Right atrium auricular region (tissue), 2 donors: Measurements from ENCODE around the gene JAK3. TPM values are rescaled to one million over a fixed set of nuclear protein-coding genes. Genes with fewer than 3 reads are reported as not detected.
A peak's percentile ranks its signal among the peaks of the same experiment; 100 is the strongest.

Experiments
- DNase-seq: peaks from one replicate; pipeline ENCODE4 v3.0.0-alpha.2; 2019; ENCODE audit warnings: low spot score
- H3K27ac ChIP-seq, 2 donors: fragments of 200-600 bp; sonication (generic); 1 replicate in 1 of 2; 2 replicates in 1 of 2; pipeline ENCODE4 v1.5.1; 2016 to 2019
- H3K27me3 ChIP-seq, 2 donors: fragments of 200-600 bp; sonication (generic); one replicate each; pipeline versions ENCODE4 v1.5.1 to v1.6.0; 2017 to 2019
- H3K36me3 ChIP-seq: fragments of 200-600 bp; sonication (generic); one replicate; pipeline ENCODE4 v1.5.1; 2016
- H3K4me1 ChIP-seq, 2 donors: fragments of 200-600 bp; sonication (generic); one replicate each; pipeline versions ENCODE4 v1.5.1 to v1.6.0; 2017 to 2019
- H3K4me3 ChIP-seq, 2 donors: fragments of 200-600 bp; sonication (generic); 1 replicate in 1 of 2; 2 replicates in 1 of 2; pipeline ENCODE4 v1.5.1; 2017 to 2019; ENCODE audit warnings: mild to moderate bottlenecking in 1 of 2, moderate library complexity in 1 of 2
- H3K9me3 ChIP-seq, 2 donors: fragments of 200-600 bp; sonication (generic); one replicate each; pipeline ENCODE4 v1.5.1; 2019
- CTCF ChIP-seq, 2 donors: fragments of 200-600 bp; sonication (generic); IDR thresholded peaks; one replicate each; pipeline ENCODE4 v1.5.1; 2019; ENCODE audit warnings: antibody characterized with exemption in 2 of 2
- total RNA-seq, 2 donors: library from RNA; depleted of rRNA; stranded (reverse); fragments of >200 nt; gene quantifications; one replicate each; pipeline ENCODE4 v1.1.0, GENCODE V29; 2016

JAK3 gene
- total RNA-seq, 2 donors from 2014 or later: 0.93 to 4.0 TPM

DNA sequence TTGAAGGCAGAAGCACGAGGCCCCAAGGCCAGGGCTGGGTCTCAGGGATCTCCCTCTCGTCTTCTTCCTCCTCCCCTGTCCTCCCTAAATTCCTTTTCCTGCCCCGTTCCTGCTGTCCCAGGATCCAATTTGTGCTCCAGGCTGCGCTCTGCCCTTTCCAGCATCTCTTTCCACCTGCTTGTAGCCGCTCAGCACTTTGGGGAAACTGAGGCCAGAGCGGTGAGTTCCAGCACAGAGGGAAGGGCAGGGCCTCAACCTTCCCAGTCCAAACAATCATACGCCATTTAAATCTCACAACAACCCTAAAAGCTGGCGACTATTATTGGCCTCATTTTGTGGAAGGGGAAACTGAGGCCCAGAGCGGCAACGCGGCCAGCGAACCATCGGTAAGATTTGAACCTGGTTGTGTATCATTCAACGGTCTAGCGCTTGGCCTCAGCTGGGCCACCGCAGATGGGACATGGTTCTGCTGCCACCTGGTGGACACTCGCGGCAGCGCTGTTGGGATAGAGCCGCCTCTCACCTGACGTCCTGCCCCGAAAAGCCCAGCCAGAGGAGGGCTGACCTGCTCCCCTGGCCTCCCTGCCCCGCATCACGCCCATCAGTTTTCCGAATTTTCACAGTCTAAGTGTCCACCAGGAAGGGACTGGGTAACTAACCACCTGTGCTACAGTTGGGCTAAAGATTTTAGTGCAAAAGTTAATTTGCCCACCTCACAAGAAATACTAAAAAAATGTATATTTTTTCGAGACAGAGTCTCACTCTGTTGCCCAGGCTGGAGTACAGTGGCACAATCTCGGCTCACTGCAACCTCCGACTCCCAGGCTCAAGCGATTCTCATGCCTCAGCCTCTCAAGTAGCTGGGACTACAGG is 7.7 kb upstream of the JAK3 start:
- H3K4me1 ChIP-seq: peaks cover 0 to 9% of the 10 kb centered on the region in 2 donors
- peak; percentile 85 for DNase-seq
- H3K27ac ChIP-seq: no peak overlapping the region
- no peaks in the 10 kb centered on the region for H3K36me3 ChIP-seq
- no peaks in the 10 kb centered on the region for H3K27me3 ChIP-seq
- H3K4me3 ChIP-seq: no peak overlapping the region
- peak; percentile 96 to 98 for TF ChIP-seq CTCF (IDR thresholded peaks at IDR 0.05)
- H3K9me3 ChIP-seq: no peaks in the 10 kb centered on the region

DNA sequence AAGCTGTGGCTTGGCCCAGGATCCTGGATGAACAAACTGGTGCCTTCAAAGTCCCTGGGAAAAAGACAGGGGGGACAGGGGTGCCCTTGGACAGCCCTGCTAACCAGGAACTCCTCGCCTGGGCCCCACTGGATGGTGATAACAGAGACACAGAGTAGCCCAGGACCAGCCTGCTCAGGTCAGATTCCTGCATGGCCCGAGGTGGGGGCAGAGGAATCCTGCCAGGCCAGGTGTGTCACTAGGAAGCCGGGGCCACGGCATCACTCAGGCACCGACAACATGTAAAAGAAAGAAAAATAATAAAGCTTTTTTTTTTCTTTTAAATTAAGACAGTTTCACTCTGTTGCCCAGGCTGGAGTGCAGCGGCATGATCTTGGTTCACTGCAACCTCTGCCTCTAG is 6.3 kb upstream of the JAK3 start:
- H3K4me3 ChIP-seq: no peak overlapping the region
- H3K36me3 ChIP-seq: no peaks in the 10 kb centered on the region
- DNase-seq: no peak
- TF ChIP-seq CTCF (IDR thresholded peaks at IDR 0.05): no peak
- no peaks in the 10 kb centered on the region for H3K27me3 ChIP-seq
- no peak overlapping the region for H3K27ac ChIP-seq
- no peaks in the 10 kb centered on the region for H3K9me3 ChIP-seq
- H3K4me1 ChIP-seq: peaks cover 0 to under 1% of the 10 kb centered on the region in 2 donors

DNA sequence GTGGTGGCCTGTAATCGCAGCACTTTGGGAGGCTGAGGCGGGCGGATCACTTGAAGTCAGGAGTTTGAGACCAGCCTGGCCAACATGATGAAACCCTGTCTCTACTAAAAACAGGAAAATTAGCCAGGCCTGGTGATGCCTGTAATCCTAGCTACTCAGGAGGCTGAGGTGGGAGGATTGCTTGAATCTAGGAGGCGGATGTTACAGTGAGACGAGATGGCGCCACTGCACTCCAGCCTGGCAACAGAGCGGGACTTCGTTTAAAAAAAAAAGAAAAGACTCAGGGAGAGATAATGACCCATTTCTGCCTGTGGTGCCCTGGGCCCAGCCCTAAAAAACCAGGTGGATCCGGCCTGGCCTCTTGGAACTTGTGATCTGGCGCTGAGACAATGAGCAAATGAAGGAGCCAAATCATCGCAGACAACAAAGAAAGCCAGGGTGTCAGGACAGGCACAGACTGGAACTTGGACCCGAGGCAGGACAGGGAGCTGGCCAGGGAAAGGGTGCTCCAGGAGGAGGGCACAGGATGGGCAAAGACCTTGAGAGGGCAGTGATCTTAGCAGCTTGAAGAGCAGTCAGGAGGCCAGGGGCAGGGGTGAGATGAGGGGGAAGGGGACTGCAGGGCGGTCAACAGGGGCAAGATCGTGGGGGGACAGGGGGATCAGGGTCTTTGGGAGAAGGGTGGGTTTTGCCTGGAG is 962 bp upstream of the JAK3 start:
- Histone ChIP-seq H3K4me3 (no peak overlapping the region), H3K27me3 (no peaks in the 10 kb centered on the region), H3K9me3 (no peaks in the 10 kb centered on the region), H3K4me1 (peaks cover 0 to 10% of the 10 kb centered on the region in 2 donors), H3K36me3 (no peaks in the 10 kb centered on the region), H3K27ac (peak overlapping the region; percentile 30 to 76)
- no peak for DNase-seq
- TF ChIP-seq CTCF (IDR thresholded peaks at IDR 0.05): no peak

- H3K27me3 ChIP-seq: no peaks in the 10 kb centered on the region
- H3K4me1 ChIP-seq: peaks cover 0 to 24% of the 10 kb centered on the region in 2 donors
Measured at GRCh38 chr19:17846146-17846545, 1.6 kb downstream of the JAK3 start.

GRCh38 chr19:17843908-17844490 is 3.8 kb downstream of the JAK3 start:
- Histone ChIP-seq H3K4me1 (peaks cover 0 to 26% of the 10 kb centered on the region in 2 donors), H3K4me3 (no peak overlapping the region), H3K27ac (no peak overlapping the region), H3K36me3 (no peaks in the 10 kb centered on the region), H3K27me3 (no peaks in the 10 kb centered on the region), H3K9me3 (no peaks in the 10 kb centered on the region)
- no peak for DNase-seq
- no peak for TF ChIP-seq CTCF (IDR thresholded peaks at IDR 0.05)

More at GRCh38 chr19:17846146-17846545, 1.6 kb downstream of the JAK3 start:
- no peak for TF ChIP-seq CTCF (IDR thresholded peaks at IDR 0.05)
- no peak overlapping the region for H3K4me3 ChIP-seq
- no peak for DNase-seq
- H3K9me3 ChIP-seq: no peaks in the 10 kb centered on the region
- no peak overlapping the region for H3K27ac ChIP-seq
- no peaks in the 10 kb centered on the region for H3K36me3 ChIP-seq
